HepG2 (cell line): ENCODE results near the gene WDCP. TPM values are rescaled to one million over a fixed set of nuclear protein-coding genes. Genes with fewer than 3 reads are reported as not detected.

Source experiments
- BATF2 ChIP-seq: sonication (generic); formaldehyde crosslinking; IDR thresholded peaks from 2 replicates; pipeline ENCODE4 v1.8.0; 2022; ENCODE audit warnings: mild to moderate bottlenecking, missing genetic modification reagents, moderate library complexity
- FLYWCH1 ChIP-seq: sonication (generic); formaldehyde crosslinking; IDR thresholded peaks from 2 replicates; pipeline ENCODE4 v1.8.1; 2023; ENCODE audit warnings: mild to moderate bottlenecking, missing genetic modification reagents
- FOXA1 ChIP-seq, 2 experiments: fragments of 450-650 bp in 1 of 2; sonication (generic) in 1 of 2; formaldehyde crosslinking in 1 of 2; IDR thresholded peaks; 2 replicates each; pipeline versions ENCODE4 v1.4.0 to v1.6.1; 2016 to 2020; ENCODE audit warnings: missing genetic modification reagents in 1 of 2
- GLMP ChIP-seq: sonication (generic); formaldehyde crosslinking; IDR thresholded peaks from 2 replicates; pipeline ENCODE4 v1.9.0; 2021; ENCODE audit warnings: missing genetic modification reagents, mild to moderate bottlenecking, borderline replicate concordance
- LCORL ChIP-seq, 2 experiments: fragments of 450-650 bp in 1 of 2; sonication (generic) in 1 of 2; formaldehyde crosslinking in 1 of 2; IDR thresholded peaks; 2 replicates each; pipeline versions ENCODE4 v1.5.0 to v1.6.1; 2017 to 2020; ENCODE audit warnings: antibody characterized with exemption in 1 of 2, missing genetic modification reagents in 1 of 2
- NFIC ChIP-seq: IDR thresholded peaks from 2 replicates; pipeline ENCODE4 v1.6.1; 2012; ENCODE audit warnings: mild to moderate bottlenecking, low read length, inconsistent platforms
- PRDM4 ChIP-seq: sonication (generic); formaldehyde crosslinking; IDR thresholded peaks from 2 replicates; pipeline ENCODE4 v1.9.0; 2021; ENCODE audit warnings: missing genetic modification reagents, borderline replicate concordance
- SMC3 ChIP-seq: IDR thresholded peaks from 2 replicates; pipeline ENCODE4 v1.6.1; 2011; ENCODE audit warnings: low read length, improper control_type of control experiment
- SRSF9 ChIP-seq: fragments of 200-400 bp; formaldehyde crosslinking; IDR thresholded peaks from 2 replicates; pipeline ENCODE4 v1.6.1; 2018; ENCODE audit warnings: borderline replicate concordance, mild to moderate bottlenecking, low read depth, low read length; ENCODE audit not compliant: insufficient read depth, poor library complexity, severe bottlenecking
- TFAP4 ChIP-seq: sonication (generic); IDR thresholded peaks from 2 replicates; pipeline ENCODE4 v1.6.1; 2016; ENCODE audit warnings: low read depth, borderline replicate concordance
- ZGPAT ChIP-seq: IDR thresholded peaks from 2 replicates; pipeline ENCODE4 v1.6.1; 2016; ENCODE audit warnings: mild to moderate bottlenecking
- ZNF142 ChIP-seq: sonication (generic); formaldehyde crosslinking; IDR thresholded peaks from 2 replicates; pipeline ENCODE4 v1.4.0; 2020; ENCODE audit warnings: missing genetic modification reagents
- ZNF225 ChIP-seq: sonication (generic); formaldehyde crosslinking; IDR thresholded peaks from 2 replicates; pipeline ENCODE4 v1.4.0; 2020; ENCODE audit warnings: mild to moderate bottlenecking, missing genetic modification reagents
- ZNF510 ChIP-seq: sonication (generic); formaldehyde crosslinking; IDR thresholded peaks from 2 replicates; pipeline ENCODE4 v1.4.0; 2020; ENCODE audit warnings: low read depth, mild to moderate bottlenecking, missing genetic modification reagents
- ZNF598 ChIP-seq: sonication (generic); formaldehyde crosslinking; IDR thresholded peaks from 2 replicates; pipeline ENCODE4 v1.5.1; 2020; ENCODE audit warnings: mild to moderate bottlenecking, missing genetic modification reagents, borderline replicate concordance
- polyA plus RNA-seq, 8 experiments: library from polyadenylated mRNA; depleted of rRNA in 3 of 8; stranded (reverse) in 7 of 8; unstranded in 1 of 8; fragments of >200 nt; fragmentation: Illumina TruSeq in 4 of 8; extraction: Trizol in 4 of 8; gene quantifications; 2 replicates each; pipeline versions ENCODE4 v1.2.1 to v1.2.3, GENCODE V29; 2011 to 2016; ENCODE audit warnings: low read depth in 4 of 8, missing spikeins in 1 of 8, mixed read lengths in 1 of 8; ENCODE audit not compliant: insufficient read depth in 1 of 8
- total RNA-seq, 5 experiments: library from RNA; depleted of rRNA; stranded (reverse); fragments of >200 nt; fragmentation: Illumina TruSeq; extraction: Trizol; gene quantifications; 2 replicates each; pipeline ENCODE4 v1.2.3, GENCODE V29; 2016; ENCODE audit warnings: low read depth in 1 of 5

Gene WDCP
- total and polyA plus RNA-seq, 2 of the 13 experiments (the other 11 are each of a cell fraction or from before 2014, with no cell fraction given), result 17.4 to 22.6 TPM

- TF ChIP-seq ZGPAT (CRISPR knock-in tag) (no peak), NFIC (no peak), BATF2 (no peak), ZNF225 (no peak), ZNF510 (no peak), ZNF598 (CRISPR knock-in tag) (no peak), LCORL (IDR thresholded peaks at IDR 0.05) (no peak), LCORL (CRISPR knock-in tag; IDR thresholded peaks at IDR 0.05) (0 out of 2 replicates have a peak, but pooled peaks have one; percentile 49), ZNF142 (no peak), PRDM4 (CRISPR knock-in tag) (no peak), GLMP (CRISPR knock-in tag) (no peak), SRSF9 (no peak), TFAP4 (no peak), SMC3 (no peak), FOXA1 (IDR thresholded peaks at IDR 0.05) (no peak), FOXA1 (CRISPR knock-in tag; IDR thresholded peaks at IDR 0.05) (no peak), FLYWCH1 (CRISPR knock-in tag) (0 out of 2 replicates have a peak, but pooled peaks have one; percentile 40)
Observed at GRCh38 chr2:24008672-24009366, 38.4 kb downstream of the WDCP start (continued).
